Muscle layer of duodenum (tissue), 2 donors: ENCODE data around the gene SRGAP2C.
"Not testable (repeated sequence)": the region's sequence is repeated elsewhere in the genome, so short reads cannot be mapped to it uniquely, and the experiment has no call there.

ENCODE experiments used
- H3K27ac ChIP-seq: one replicate; pipeline ENCODE4 v1.7.0; 2013; ENCODE audit warnings: mild to moderate bottlenecking, low read length
- H3K27me3 ChIP-seq: one replicate; pipeline ENCODE4 v1.7.0; 2013; ENCODE audit warnings: low read depth, mild to moderate bottlenecking, control low read depth, low read length
- H3K36me3 ChIP-seq, 2 donors: one replicate each; pipeline ENCODE4 v1.7.0; 2013; ENCODE audit warnings: low read length in 2 of 2, control low read depth in 1 of 2, mild to moderate bottlenecking in 1 of 2; ENCODE audit not compliant: insufficient read depth in 2 of 2, control insufficient read depth in 1 of 2
- H3K4me1 ChIP-seq, 2 donors: one replicate each; pipeline ENCODE4 v1.7.0; 2013; ENCODE audit warnings: low read length in 2 of 2, mild to moderate bottlenecking in 2 of 2, control low read depth in 1 of 2, moderate library complexity in 1 of 2; ENCODE audit not compliant: insufficient read depth in 2 of 2, control insufficient read depth in 1 of 2
- H3K4me3 ChIP-seq, 2 donors: one replicate each; pipeline ENCODE4 v1.7.0; 2013; ENCODE audit warnings: low read length in 2 of 2, low read depth in 1 of 2, mild to moderate bottlenecking in 1 of 2
- H3K9me3 ChIP-seq, 2 donors: one replicate each; pipeline ENCODE4 v1.7.0; 2013; ENCODE audit warnings: low read length in 2 of 2, control low read depth in 1 of 2, mild to moderate bottlenecking in 1 of 2; ENCODE audit not compliant: control insufficient read depth in 1 of 2
- donor health status: healthy.

The SRGAP2C gene

GRCh38 chr1:121243913-121244312 is 59.1 kb downstream of the SRGAP2C start:
- H3K27me3 ChIP-seq, H3K27ac ChIP-seq, H3K4me3 ChIP-seq, H3K9me3 ChIP-seq, H3K4me1 ChIP-seq, H3K36me3 ChIP-seq: not testable (repeated sequence)

DNA sequence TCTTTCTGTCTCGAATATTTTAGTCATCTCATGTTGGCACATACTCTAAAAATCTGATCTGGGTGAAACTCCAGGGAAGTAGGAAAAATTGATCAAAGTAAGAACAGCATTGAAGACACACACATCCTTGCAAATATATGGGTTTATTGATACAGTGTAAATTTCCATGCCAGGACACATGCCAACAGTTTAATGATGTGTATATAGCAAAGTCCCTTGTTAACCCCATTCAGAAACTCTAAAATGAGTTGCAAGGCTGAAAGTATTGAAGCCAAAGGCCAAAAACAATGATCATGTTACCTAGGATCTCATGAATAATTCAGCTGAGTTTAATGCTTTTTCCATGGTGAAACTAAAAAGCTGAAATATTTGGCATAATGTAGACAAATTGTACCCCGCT is 61.6 kb downstream of the SRGAP2C start:
- not testable (repeated sequence) for H3K36me3 ChIP-seq, H3K27ac ChIP-seq, H3K4me1 ChIP-seq, H3K27me3 ChIP-seq, H3K4me3 ChIP-seq, H3K9me3 ChIP-seq

- not testable (repeated sequence) for H3K27me3 ChIP-seq, H3K27ac ChIP-seq, H3K9me3 ChIP-seq, H3K36me3 ChIP-seq, H3K4me3 ChIP-seq, H3K4me1 ChIP-seq
Measured at GRCh38 chr1:121252656-121253055, 67.9 kb downstream of the SRGAP2C start.

DNA sequence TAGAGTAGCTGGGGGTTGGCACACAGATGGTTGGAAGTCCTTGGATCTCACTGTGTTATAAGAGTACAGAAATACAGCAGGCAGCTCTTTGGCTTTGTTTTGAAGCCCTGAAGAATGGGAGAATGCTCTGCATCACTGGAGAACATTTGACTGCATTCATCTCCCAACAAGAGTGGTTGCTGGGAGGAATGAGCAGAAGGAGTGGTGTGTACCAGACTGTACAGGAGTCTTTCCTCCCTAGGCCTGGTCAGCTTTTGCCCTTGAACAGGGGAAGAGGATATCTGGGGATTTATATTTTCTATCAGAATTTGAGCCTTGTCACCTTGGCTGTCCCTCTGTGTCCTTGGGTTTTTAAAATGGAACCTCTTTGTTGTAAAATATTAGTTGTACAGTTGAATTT is 69.8 kb downstream of the SRGAP2C start:
- H3K27ac ChIP-seq, H3K4me1 ChIP-seq, H3K4me3 ChIP-seq, H3K9me3 ChIP-seq, H3K27me3 ChIP-seq, H3K36me3 ChIP-seq: not testable (repeated sequence)

DNA sequence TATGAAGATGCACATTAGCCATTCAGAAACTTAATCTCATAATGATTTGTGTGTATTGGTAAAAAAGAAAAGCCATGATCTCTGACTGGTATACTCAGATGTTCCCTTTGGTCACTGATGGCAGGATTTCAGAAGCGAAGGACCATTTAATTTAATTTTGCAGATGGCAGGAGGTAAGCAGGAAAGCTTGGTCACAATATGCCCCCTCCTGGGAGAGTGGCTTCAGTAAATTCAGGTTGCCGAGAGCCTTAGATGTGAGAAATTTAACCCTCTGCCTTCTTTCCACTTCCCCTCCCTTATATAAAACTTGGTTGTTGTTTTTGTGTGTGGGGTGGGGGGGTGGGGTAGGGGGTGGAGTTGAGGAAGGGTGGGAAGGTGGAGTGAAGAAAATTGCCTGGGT is 72.9 kb downstream of the SRGAP2C start:
- not testable (repeated sequence) for H3K9me3 ChIP-seq, H3K36me3 ChIP-seq, H3K4me3 ChIP-seq, H3K4me1 ChIP-seq, H3K27me3 ChIP-seq, H3K27ac ChIP-seq

GRCh38 chr1:121258134-121258533 is 73.4 kb downstream of the SRGAP2C start:
- not testable (repeated sequence) for H3K36me3 ChIP-seq, H3K27ac ChIP-seq, H3K9me3 ChIP-seq, H3K4me1 ChIP-seq, H3K27me3 ChIP-seq, H3K4me3 ChIP-seq

GRCh38 chr1:121260205-121260604 is 75.4 kb downstream of the SRGAP2C start:
- H3K27me3 ChIP-seq, H3K9me3 ChIP-seq, H3K4me3 ChIP-seq, H3K4me1 ChIP-seq, H3K36me3 ChIP-seq, H3K27ac ChIP-seq: not testable (repeated sequence)

GRCh38 chr1:121262163-121262562 is 77.4 kb downstream of the SRGAP2C start:
- H3K27ac ChIP-seq, H3K9me3 ChIP-seq, H3K4me3 ChIP-seq, H3K4me1 ChIP-seq, H3K27me3 ChIP-seq, H3K36me3 ChIP-seq: not testable (repeated sequence)

DNA sequence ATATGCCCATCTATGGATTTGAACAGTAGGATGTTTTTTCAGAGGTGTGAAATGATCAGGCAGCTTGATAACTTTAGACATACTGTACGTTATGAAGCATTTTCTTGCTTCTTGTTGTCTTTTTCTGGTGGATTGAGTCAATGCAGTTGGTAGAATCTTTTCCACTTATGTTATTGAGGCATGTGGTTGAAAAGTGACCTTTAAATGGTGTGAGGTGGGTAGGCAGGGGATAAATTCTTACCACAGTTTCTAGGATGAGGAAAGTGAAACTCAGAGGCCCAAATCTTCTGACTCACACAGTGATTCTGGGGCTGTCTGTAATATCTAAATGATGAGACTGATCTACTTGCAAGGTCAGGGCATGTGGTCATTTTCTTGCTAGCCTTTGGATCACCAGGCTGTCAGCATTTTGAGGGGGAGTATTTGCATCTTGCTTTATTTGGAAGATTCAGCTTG is 79.0 kb downstream of the SRGAP2C start:
- not testable (repeated sequence) for H3K4me1 ChIP-seq, H3K9me3 ChIP-seq, H3K27ac ChIP-seq, H3K36me3 ChIP-seq, H3K27me3 ChIP-seq, H3K4me3 ChIP-seq

- not testable (repeated sequence) for H3K27ac ChIP-seq, H3K27me3 ChIP-seq, H3K36me3 ChIP-seq, H3K9me3 ChIP-seq, H3K4me1 ChIP-seq, H3K4me3 ChIP-seq
Measured at GRCh38 chr1:121267072-121267471, 82.3 kb downstream of the SRGAP2C start.

- not testable (repeated sequence) for H3K27me3 ChIP-seq, H3K4me3 ChIP-seq, H3K4me1 ChIP-seq, H3K36me3 ChIP-seq, H3K27ac ChIP-seq, H3K9me3 ChIP-seq
Measured at GRCh38 chr1:121269309-121269708, 84.5 kb downstream of the SRGAP2C start.

DNA sequence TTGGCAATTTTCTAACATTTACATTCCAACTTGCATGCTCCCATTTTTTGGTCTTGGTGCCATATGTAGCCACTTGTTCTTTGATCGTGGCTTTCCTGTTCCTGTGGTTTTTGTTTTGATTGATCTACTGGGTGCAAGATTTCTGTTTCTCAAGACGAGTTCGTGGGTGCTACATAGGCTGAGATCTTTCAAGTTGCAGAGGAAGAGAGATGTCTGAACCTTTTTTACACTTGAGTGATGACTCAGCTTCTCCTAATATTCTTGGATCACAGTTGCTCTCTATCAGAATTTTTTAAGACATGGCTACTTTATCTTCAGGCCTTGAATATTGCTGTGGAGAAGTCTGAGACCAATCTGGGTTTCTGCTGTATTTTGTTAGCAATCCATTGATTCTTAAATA is 85.2 kb downstream of the SRGAP2C start:
- not testable (repeated sequence) for H3K27me3 ChIP-seq, H3K36me3 ChIP-seq, H3K4me1 ChIP-seq, H3K9me3 ChIP-seq, H3K4me3 ChIP-seq, H3K27ac ChIP-seq
